Parathyroid adenoma (tissue), 2 donors: ENCODE results near the gene NUP58.

Source experiments
- H2AFZ ChIP-seq: fragments of 300-600 bp; sonication (generic); one replicate; pipeline ENCODE4 v1.7.0; 2017; ENCODE audit warnings: antibody characterized with exemption, mild to moderate bottlenecking
- H3K27ac ChIP-seq: fragments of 300-600 bp; sonication (generic); one replicate; pipeline ENCODE4 v1.7.0; 2017
- H3K27me3 ChIP-seq: fragments of 300-600 bp; sonication (generic); one replicate; pipeline ENCODE4 v1.7.0; 2017; ENCODE audit warnings: low read length; ENCODE audit not compliant: control insufficient read depth, insufficient read depth
- H3K36me3 ChIP-seq: fragments of 300-600 bp; sonication (generic); one replicate; pipeline ENCODE4 v1.7.0; 2017; ENCODE audit warnings: low read length; ENCODE audit not compliant: control insufficient read depth, insufficient read depth
- H3K4me1 ChIP-seq: fragments of 300-600 bp; sonication (generic); one replicate; pipeline ENCODE4 v1.7.0; 2017; ENCODE audit warnings: control low read depth
- H3K4me2 ChIP-seq: fragments of 300-600 bp; sonication (generic); one replicate; pipeline ENCODE4 v1.7.0; 2017; ENCODE audit warnings: low read length
- H3K4me3 ChIP-seq: fragments of 300-600 bp; sonication (generic); one replicate; pipeline ENCODE4 v1.7.0; 2017; ENCODE audit warnings: low read depth, low read length
- H3K79me2 ChIP-seq: fragments of 300-600 bp; sonication (generic); one replicate; pipeline ENCODE4 v1.7.0; 2017; ENCODE audit warnings: control low read depth
- H3K9ac ChIP-seq: fragments of 300-600 bp; sonication (generic); one replicate; pipeline ENCODE4 v1.7.0; 2017; ENCODE audit warnings: mild to moderate bottlenecking
- H3K9me3 ChIP-seq: fragments of 300-600 bp; sonication (generic); one replicate; pipeline ENCODE4 v1.7.0; 2017; ENCODE audit warnings: low read length; ENCODE audit not compliant: control insufficient read depth
- TF ChIP-seq, protein P1 (sequence below): fragments of 300-600 bp; sonication (generic); IDR thresholded peaks from one replicate; pipeline ENCODE4 v1.7.0; 2017; ENCODE audit warnings: antibody characterized with exemption, mild to moderate bottlenecking
- donor health status: primary hyperparathyroidism.

NUP58 gene, protein sequence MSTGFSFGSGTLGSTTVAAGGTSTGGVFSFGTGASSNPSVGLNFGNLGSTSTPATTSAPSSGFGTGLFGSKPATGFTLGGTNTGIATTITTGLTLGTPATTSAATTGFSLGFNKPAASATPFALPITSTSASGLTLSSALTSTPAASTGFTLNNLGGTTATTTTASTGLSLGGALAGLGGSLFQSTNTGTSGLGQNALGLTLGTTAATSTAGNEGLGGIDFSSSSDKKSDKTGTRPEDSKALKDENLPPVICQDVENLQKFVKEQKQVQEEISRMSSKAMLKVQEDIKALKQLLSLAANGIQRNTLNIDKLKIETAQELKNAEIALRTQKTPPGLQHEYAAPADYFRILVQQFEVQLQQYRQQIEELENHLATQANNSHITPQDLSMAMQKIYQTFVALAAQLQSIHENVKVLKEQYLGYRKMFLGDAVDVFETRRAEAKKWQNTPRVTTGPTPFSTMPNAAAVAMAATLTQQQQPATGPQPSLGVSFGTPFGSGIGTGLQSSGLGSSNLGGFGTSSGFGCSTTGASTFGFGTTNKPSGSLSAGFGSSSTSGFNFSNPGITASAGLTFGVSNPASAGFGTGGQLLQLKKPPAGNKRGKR

DNA sequence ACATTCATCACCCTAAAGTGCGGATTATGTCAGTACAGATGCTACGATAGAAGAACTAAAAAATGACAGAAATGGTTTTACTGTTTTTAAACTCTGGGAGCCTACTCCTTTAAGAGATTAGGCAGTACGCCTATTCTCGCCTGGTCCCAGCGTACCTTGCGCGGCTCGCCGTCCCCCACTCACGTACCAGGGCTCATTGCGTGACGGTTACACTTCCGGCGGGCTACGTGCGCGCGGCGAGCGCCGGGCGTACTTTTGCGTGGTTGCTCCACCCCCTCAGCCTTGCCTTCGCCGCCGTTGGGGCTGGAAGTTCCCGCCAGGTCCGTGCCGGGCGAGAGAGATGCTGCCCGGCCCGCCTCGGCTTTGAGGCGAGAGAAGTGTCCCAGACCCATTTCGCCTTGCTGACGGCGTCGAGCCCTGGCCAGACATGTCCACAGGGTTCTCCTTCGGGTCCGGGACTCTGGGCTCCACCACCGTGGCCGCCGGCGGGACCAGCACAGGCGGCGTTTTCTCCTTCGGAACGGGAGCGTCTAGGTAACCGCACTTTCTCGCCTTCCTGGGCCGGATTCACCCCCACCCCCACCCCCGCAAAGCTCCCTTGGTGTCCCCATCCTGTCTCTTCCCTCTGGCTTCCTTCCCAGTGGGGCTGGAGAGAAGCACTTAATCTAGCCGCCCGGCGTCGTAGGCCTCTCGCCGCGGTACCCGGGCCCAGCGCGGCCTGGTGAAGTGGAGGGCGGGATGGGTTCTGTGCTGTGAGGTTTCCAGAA lies at the start of gene NUP58:
NUP58 (plus strand) TSS at position 279 of the 767 bp plus-strand sequence; CDS start at position 428, 149 bp downstream.
- Histone ChIP-seq H3K9me3 (no peaks in the 10 kb centered on the region), H3K4me3 (peak within 1 kb of the TSS; percentile 79), H3K36me3 (no peaks in the 10 kb centered on the region), H3K4me1 (peaks cover 3% of the 10 kb centered on the region), H3K9ac (peak within 1 kb of the TSS; percentile 67), H3K4me2 (peak within 1 kb of the TSS; percentile 88), H2AFZ (peak within 1 kb of the TSS; percentile 98), H3K79me2 (peaks cover 5% of the 10 kb centered on the region), H3K27ac (peak within 1 kb of the TSS; percentile 85), H3K27me3 (no peaks in the 10 kb centered on the region)
- TF ChIP-seq, protein P1, sequence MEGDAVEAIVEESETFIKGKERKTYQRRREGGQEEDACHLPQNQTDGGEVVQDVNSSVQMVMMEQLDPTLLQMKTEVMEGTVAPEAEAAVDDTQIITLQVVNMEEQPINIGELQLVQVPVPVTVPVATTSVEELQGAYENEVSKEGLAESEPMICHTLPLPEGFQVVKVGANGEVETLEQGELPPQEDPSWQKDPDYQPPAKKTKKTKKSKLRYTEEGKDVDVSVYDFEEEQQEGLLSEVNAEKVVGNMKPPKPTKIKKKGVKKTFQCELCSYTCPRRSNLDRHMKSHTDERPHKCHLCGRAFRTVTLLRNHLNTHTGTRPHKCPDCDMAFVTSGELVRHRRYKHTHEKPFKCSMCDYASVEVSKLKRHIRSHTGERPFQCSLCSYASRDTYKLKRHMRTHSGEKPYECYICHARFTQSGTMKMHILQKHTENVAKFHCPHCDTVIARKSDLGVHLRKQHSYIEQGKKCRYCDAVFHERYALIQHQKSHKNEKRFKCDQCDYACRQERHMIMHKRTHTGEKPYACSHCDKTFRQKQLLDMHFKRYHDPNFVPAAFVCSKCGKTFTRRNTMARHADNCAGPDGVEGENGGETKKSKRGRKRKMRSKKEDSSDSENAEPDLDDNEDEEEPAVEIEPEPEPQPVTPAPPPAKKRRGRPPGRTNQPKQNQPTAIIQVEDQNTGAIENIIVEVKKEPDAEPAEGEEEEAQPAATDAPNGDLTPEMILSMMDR: no peak

DNA sequence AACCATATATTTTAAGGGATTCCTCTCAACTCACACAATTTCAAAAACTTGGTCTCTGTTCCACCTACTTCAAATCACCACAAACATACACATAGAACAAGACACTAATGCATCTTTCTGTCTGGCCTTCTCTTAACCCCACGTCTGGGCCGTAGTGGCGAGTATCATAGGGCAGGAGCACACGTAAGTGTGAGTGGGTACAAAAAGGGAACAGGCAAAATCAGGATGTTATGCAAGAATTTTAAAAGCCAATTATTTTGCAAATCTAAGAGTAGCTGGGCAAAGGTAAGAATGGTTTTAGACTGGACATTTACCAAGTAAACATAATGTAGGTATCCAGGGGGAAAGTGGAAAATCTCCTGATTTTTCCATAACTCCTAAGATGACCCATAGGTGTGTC lies 49.2 kb upstream of the NUP58 start:
- Histone ChIP-seq H3K9ac (no peak overlapping the region), H3K9me3 (no peaks in the 10 kb centered on the region), H3K4me3 (no peak overlapping the region), H3K4me1 (no peaks in the 10 kb centered on the region), H3K36me3 (no peaks in the 10 kb centered on the region), H3K27me3 (no peaks in the 10 kb centered on the region), H3K79me2 (no peaks in the 10 kb centered on the region), H3K27ac (no peak overlapping the region), H3K4me2 (no peak overlapping the region), H2AFZ (no peak overlapping the region)
- TF ChIP-seq, protein P1: no peak

DNA sequence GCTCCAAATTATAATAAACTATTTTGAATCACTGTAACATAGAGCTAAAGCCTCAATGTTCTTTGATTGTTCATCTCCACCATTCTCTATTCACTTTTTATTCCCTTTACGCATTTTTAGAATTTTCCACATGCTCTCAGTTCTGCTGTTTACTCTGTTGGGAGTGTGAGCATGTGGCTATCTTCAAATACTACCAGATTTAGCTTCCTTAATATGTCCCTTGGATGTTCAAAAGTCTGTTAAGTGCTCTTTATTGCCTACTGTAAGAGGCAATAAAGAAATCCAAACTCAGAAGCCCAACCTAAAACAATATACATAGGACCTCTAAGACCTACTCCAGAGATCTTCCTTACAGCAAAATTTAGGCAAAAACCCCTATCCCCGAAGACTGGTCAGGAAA lies 48.7 kb upstream of the NUP58 start:
- Histone ChIP-seq H3K79me2 (no peaks in the 10 kb centered on the region), H3K4me1 (no peaks in the 10 kb centered on the region), H2AFZ (no peak overlapping the region), H3K4me3 (no peak overlapping the region), H3K9ac (no peak overlapping the region), H3K9me3 (no peaks in the 10 kb centered on the region), H3K36me3 (no peaks in the 10 kb centered on the region), H3K27ac (no peak overlapping the region), H3K4me2 (no peak overlapping the region), H3K27me3 (no peaks in the 10 kb centered on the region)
- TF ChIP-seq, protein P1: no peak

DNA sequence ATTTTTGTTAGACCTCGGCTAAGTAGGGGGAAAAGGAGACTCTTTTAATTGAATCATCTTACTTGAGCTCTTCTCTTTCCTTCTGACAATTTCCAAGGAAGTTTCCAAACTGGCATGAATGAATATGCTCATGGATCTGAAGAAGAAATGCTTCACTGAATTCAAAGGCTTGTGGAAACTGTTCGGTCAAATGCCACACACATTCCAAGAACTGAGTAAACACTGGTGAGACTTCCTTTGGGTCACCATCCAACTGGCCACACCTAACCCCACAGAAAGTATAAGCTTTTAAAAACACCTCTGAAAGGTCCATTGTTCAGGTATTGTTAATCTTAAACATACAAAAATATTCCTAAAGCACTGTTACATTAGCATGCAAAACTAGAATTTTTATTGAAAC lies 47.7 kb upstream of the NUP58 start:
- Histone ChIP-seq H3K4me3 (no peak overlapping the region), H3K9me3 (no peaks in the 10 kb centered on the region), H3K4me2 (no peak overlapping the region), H3K9ac (no peak overlapping the region), H3K36me3 (no peaks in the 10 kb centered on the region), H3K79me2 (no peaks in the 10 kb centered on the region), H3K4me1 (no peaks in the 10 kb centered on the region), H3K27me3 (no peaks in the 10 kb centered on the region), H3K27ac (no peak overlapping the region), H2AFZ (no peak overlapping the region)
- TF ChIP-seq, protein P1: no peak
